GM18505 (cell line): ENCODE measurements around the gene NELL1.

Experiments used
- ATAC-seq: cut with Tn5 transposase; IDR thresholded peaks from one replicate; pipeline ENCODE4 v1.9.1; 2021; ENCODE audit not compliant: unreplicated experiment
- POLR2A ChIP-seq: IDR thresholded peaks from 4 replicates; pipeline ENCODE4 v1.6.1; 2011; ENCODE audit warnings: borderline replicate concordance; ENCODE audit not compliant: insufficient read depth, insufficient read length; ENCODE audit errors: extremely low read depth

Gene NELL1

GRCh38 chr11:20668844-20669819, at the start of gene NELL1:
Gene NELL1, plus strand, starts transcription at chr11:20669586.
- no peak for TF ChIP-seq POLR2A
- ATAC-seq, result no peak

- ATAC-seq, result no peak
- no peak for TF ChIP-seq POLR2A
Observed at GRCh38 chr11:20620988-20621387, 48.4 kb upstream of the NELL1 start.

GRCh38 chr11:20621679-20622078, 47.7 kb upstream of the NELL1 start:
- no peak for TF ChIP-seq POLR2A
- ATAC-seq, result no peak

GRCh38 chr11:20623252-20623651, 46.1 kb upstream of the NELL1 start:
- TF ChIP-seq POLR2A, result no peak
- ATAC-seq, result no peak

- no peak for TF ChIP-seq POLR2A
- no peak for ATAC-seq
Observed at GRCh38 chr11:20626279-20626678, 43.1 kb upstream of the NELL1 start.

GRCh38 chr11:20627026-20627425, 42.4 kb upstream of the NELL1 start:
- TF ChIP-seq POLR2A, result no peak
- no peak for ATAC-seq

- no peak for TF ChIP-seq POLR2A
Observed at GRCh38 chr11:20627701-20628100, 41.7 kb upstream of the NELL1 start.

GRCh38 chr11:20631519-20632168, 37.7 kb upstream of the NELL1 start:
- no peak for ATAC-seq

More at GRCh38 chr11:20627701-20628100, 41.7 kb upstream of the NELL1 start:
- ATAC-seq, result no peak

GRCh38 chr11:20632169-20632532, 37.2 kb upstream of the NELL1 start:
- TF ChIP-seq POLR2A, result no peak

More at GRCh38 chr11:20631519-20632168, 37.7 kb upstream of the NELL1 start:
- TF ChIP-seq POLR2A, result no peak

GRCh38 chr11:20634044-20634443, 35.3 kb upstream of the NELL1 start:
- no peak for ATAC-seq
- no peak for TF ChIP-seq POLR2A

More at GRCh38 chr11:20632169-20632532, 37.2 kb upstream of the NELL1 start:
- ATAC-seq, result no peak

GRCh38 chr11:20634781-20635180, 34.6 kb upstream of the NELL1 start:
- ATAC-seq, result no peak
- TF ChIP-seq POLR2A, result no peak

- TF ChIP-seq POLR2A, result no peak
- ATAC-seq, result no peak
Observed at GRCh38 chr11:20638074-20638473, 31.3 kb upstream of the NELL1 start.

GRCh38 chr11:20639688-20640087, 29.7 kb upstream of the NELL1 start:
- no peak for TF ChIP-seq POLR2A
- ATAC-seq, result no peak

- TF ChIP-seq POLR2A, result no peak
- no peak for ATAC-seq
Observed at GRCh38 chr11:20640401-20640800, 29.0 kb upstream of the NELL1 start.
